IPS-18a (cell line): ENCODE data around the gene ENC1.

Experiments
- H3K27ac ChIP-seq: one replicate; pipeline ENCODE4 v1.5.1; 2013; ENCODE audit warnings: low read length
- H3K27me3 ChIP-seq: one replicate; pipeline ENCODE4 v1.6.1; 2013; ENCODE audit warnings: mild to moderate bottlenecking, low read length; ENCODE audit not compliant: control insufficient read depth, insufficient read depth
- H3K36me3 ChIP-seq: one replicate; pipeline ENCODE4 v1.6.1; 2013; ENCODE audit warnings: low read depth, low read length; ENCODE audit not compliant: control insufficient read depth
- H3K4me1 ChIP-seq: one replicate; pipeline ENCODE4 v1.6.1; 2013; ENCODE audit warnings: low read depth, low read length; ENCODE audit not compliant: control insufficient read depth
- H3K4me3 ChIP-seq: one replicate; pipeline ENCODE4 v1.5.1; 2013; ENCODE audit warnings: low read length
- H3K9ac ChIP-seq: one replicate; pipeline ENCODE4 v1.6.1; 2013; ENCODE audit warnings: mild to moderate bottlenecking, low read length, moderate library complexity
- H3K9me3 ChIP-seq: one replicate; pipeline ENCODE4 v1.6.1; 2013; ENCODE audit warnings: low read depth, low read length; ENCODE audit not compliant: control insufficient read depth

The ENC1 gene

GRCh38 chr5:74655206-74655605 is 14.7 kb upstream of the ENC1 start:
- Histone ChIP-seq H3K27ac (no peak overlapping the region), H3K36me3 (no peaks in the 10 kb centered on the region), H3K9me3 (no peaks in the 10 kb centered on the region), H3K27me3 (no peaks in the 10 kb centered on the region), H3K9ac (no peak overlapping the region), H3K4me1 (no peaks in the 10 kb centered on the region), H3K4me3 (no peak overlapping the region)

DNA sequence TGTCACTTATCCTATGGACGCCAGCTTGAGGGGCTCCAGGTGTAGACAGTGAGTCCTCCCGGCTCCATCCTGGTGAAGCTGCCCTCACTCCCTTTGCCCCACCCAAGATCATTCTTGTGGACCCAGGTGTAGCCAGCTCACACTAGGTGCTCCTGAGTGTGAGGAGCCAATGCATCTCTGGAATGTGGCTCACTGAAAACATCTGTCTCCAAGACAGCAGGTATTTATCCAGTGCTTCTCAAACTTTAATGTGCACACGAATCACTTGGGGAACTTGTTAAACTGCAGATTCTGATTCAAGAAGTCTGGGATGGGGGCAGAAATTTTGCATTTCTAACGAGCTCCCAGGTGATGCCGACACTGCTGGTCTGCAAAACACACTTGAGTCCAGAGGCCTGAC is 13.5 kb upstream of the ENC1 start:
- Histone ChIP-seq H3K9me3 (no peaks in the 10 kb centered on the region), H3K27me3 (no peaks in the 10 kb centered on the region), H3K36me3 (no peaks in the 10 kb centered on the region), H3K27ac (no peak overlapping the region), H3K4me1 (no peaks in the 10 kb centered on the region), H3K9ac (no peak overlapping the region), H3K4me3 (no peak overlapping the region)

GRCh38 chr5:74652576-74652975 is 12.0 kb upstream of the ENC1 start:
- Histone ChIP-seq H3K36me3 (no peaks in the 10 kb centered on the region), H3K27me3 (no peaks in the 10 kb centered on the region), H3K9me3 (no peaks in the 10 kb centered on the region), H3K27ac (no peak overlapping the region), H3K9ac (no peak overlapping the region), H3K4me1 (peaks cover 4% of the 10 kb centered on the region), H3K4me3 (no peak overlapping the region)

DNA sequence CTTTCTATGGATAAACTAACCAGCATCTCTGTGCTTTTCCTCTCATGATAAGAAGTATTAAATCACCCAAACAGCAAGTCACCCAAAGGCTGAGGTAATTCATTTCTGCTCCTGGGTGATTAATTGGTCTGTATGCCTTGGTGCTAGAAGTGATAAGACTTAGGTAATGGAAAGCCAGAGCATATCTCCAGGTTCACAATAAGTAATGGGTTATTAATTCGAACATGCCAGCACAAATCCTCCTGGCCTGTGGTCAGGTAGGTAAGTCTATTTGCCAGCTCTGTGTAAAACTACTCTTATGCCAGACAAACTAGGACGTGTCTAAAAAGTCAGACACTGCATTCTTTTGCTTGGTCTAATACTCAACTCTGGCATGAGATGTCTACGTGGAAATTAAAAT is 11.2 kb upstream of the ENC1 start:
- no peaks in the 10 kb centered on the region for H3K9me3 ChIP-seq
- H3K9ac ChIP-seq, result no peak overlapping the region
- peaks cover 5% of the 10 kb centered on the region for H3K4me1 ChIP-seq
- no peak overlapping the region for H3K4me3 ChIP-seq
- no peaks in the 10 kb centered on the region for H3K27me3 ChIP-seq
- no peak overlapping the region for H3K27ac ChIP-seq
- H3K36me3 ChIP-seq, result no peaks in the 10 kb centered on the region

- no peaks in the 10 kb centered on the region for H3K9me3 ChIP-seq
- no peak overlapping the region for H3K9ac ChIP-seq
- H3K4me3 ChIP-seq, result no peak overlapping the region
- no peaks in the 10 kb centered on the region for H3K36me3 ChIP-seq
- H3K4me1 ChIP-seq, result peaks cover 5% of the 10 kb centered on the region
- H3K27ac ChIP-seq, result no peak overlapping the region
- H3K27me3 ChIP-seq, result no peaks in the 10 kb centered on the region
Measured at GRCh38 chr5:74649421-74649973, 9.0 kb upstream of the ENC1 start.

- H3K9ac ChIP-seq, result no peak overlapping the region
- H3K9me3 ChIP-seq, result no peaks in the 10 kb centered on the region
- peaks cover 5% of the 10 kb centered on the region for H3K4me1 ChIP-seq
- no peak overlapping the region for H3K4me3 ChIP-seq
- no peaks in the 10 kb centered on the region for H3K36me3 ChIP-seq
- no peaks in the 10 kb centered on the region for H3K27me3 ChIP-seq
- H3K27ac ChIP-seq, result no peak overlapping the region
Measured at GRCh38 chr5:74648835-74649293, 8.3 kb upstream of the ENC1 start.

GRCh38 chr5:74647096-74647495 is 6.6 kb upstream of the ENC1 start:
- Histone ChIP-seq H3K4me3 (no peak overlapping the region), H3K27ac (peak overlapping the region; percentile 10), H3K36me3 (no peaks in the 10 kb centered on the region), H3K9ac (no peak overlapping the region), H3K4me1 (peaks cover 5% of the 10 kb centered on the region), H3K27me3 (peaks cover 16% of the 10 kb centered on the region), H3K9me3 (no peaks in the 10 kb centered on the region)

DNA sequence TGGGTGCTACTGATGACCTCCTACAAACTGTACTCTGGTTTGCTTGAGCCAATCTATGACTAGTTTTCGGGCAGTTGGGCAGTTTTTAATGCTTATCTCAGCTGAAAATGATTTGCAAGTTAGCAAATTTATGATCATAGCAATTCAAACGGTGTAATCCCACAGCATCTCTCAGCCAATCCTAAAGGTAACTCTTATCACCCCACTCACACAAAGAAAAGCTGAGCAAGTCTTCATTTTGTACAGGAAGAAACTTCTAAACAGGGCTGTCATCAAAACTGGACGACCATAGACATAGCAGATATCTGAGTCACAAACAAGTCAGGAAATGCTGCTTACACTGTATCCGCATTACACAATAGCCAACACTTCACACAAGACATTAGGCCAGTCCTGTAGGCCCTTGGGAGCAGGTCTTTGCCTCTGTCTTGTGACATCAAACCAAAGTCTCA is 2.6 kb upstream of the ENC1 start:
- Histone ChIP-seq H3K27me3 (peaks cover 35% of the 10 kb centered on the region), H3K27ac (no peak overlapping the region), H3K4me3 (no peak overlapping the region), H3K9ac (no peak overlapping the region), H3K4me1 (peaks cover 16% of the 10 kb centered on the region), H3K9me3 (no peaks in the 10 kb centered on the region), H3K36me3 (no peaks in the 10 kb centered on the region)

GRCh38 chr5:74642543-74642863 is 2.0 kb upstream of the ENC1 start:
- H3K4me3 ChIP-seq, result no peak overlapping the region
- H3K4me1 ChIP-seq, result peaks cover 12% of the 10 kb centered on the region
- H3K27me3 ChIP-seq, result peaks cover 35% of the 10 kb centered on the region
- no peaks in the 10 kb centered on the region for H3K9me3 ChIP-seq
- H3K36me3 ChIP-seq, result no peaks in the 10 kb centered on the region
- no peak overlapping the region for H3K9ac ChIP-seq
- no peak overlapping the region for H3K27ac ChIP-seq

- peak overlapping the region; percentile 72 for H3K4me3 ChIP-seq
- no peaks in the 10 kb centered on the region for H3K36me3 ChIP-seq
- peak overlapping the region; percentile 74 for H3K9ac ChIP-seq
- H3K27me3 ChIP-seq, result peaks cover 35% of the 10 kb centered on the region
- peaks cover 12% of the 10 kb centered on the region for H3K4me1 ChIP-seq
- H3K9me3 ChIP-seq, result no peaks in the 10 kb centered on the region
- H3K27ac ChIP-seq, result no peak overlapping the region
Measured at GRCh38 chr5:74641735-74642542, 1.4 kb upstream of the ENC1 start.

DNA sequence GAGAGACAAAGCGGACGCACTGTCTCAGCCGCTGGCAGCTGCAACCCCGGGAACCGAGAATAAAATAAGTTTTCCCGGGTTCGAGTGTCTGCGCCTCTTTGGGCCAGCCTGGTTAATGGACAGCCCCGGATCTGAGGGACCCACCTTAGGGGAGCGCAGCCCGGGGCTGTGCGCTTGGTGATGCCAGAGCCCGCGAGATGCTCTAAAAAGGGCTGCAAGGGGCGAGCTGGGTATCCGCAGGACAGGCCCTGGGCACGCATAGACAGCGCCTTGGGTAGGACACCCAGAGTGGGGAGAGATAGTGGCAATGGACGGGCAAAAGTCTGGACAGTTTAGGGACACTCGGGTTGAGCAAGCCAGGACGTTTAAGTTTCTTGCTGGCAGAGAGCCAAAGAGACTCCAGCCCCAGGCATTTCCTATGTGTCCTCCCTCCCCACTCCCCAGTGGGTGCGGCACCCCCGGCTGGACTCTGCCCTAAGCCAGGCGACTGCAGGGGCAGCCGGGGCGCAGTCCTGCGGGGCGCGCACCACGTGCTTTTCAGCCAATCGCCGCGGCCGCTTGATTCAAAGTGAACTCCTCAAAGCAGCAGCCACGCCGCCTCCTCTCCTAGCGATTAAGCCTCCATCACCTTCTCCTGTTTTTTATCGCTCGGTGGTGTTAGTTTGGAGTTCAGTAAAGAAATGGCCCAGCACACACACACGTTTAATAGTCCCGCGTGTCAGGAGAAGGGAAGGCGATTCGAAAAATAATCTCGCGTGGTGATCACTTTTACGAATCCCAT is 616 bp upstream of the ENC1 start:
- peak overlapping the region; percentile 74 for H3K9ac ChIP-seq
- H3K36me3 ChIP-seq, result peaks cover under 1% of the 10 kb centered on the region
- peak overlapping the region; percentile 72 for H3K4me3 ChIP-seq
- H3K27me3 ChIP-seq, result peaks cover 35% of the 10 kb centered on the region
- H3K9me3 ChIP-seq, result no peaks in the 10 kb centered on the region
- peaks cover 12% of the 10 kb centered on the region for H3K4me1 ChIP-seq
- peak overlapping the region; percentile 21 for H3K27ac ChIP-seq
